ENCODE measurements around the gene CDKN2B-AS1. TPM values are rescaled to one million over a fixed set of nuclear protein-coding genes. Genes with fewer than 3 reads are reported as not detected.

The CDKN2B-AS1 gene
- total RNA-seq, 1 donor from 2014 or later = 0.53 TPM

DNA sequence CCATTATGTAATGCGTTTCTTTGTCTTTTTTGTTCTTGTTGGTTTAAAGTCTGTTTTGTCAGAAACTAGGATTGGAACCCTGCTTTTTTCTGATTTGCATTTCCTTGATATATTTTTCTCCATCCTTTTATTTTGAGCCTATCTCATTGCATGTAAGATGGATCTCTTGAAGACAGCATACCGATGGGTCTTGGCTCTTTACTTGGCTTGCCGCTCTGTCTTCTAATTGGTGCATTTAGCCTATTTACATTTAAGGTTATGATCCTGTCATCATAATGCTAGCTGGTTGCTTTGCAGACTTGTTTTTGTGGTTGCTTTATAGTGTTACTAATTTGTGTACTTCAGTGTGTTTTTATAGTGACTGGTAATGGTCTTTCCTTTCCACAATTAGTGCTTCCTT lies 27.8 kb downstream of the CDKN2B-AS1 start:
- Histone ChIP-seq H3K4me3 (ENCODE audit: low read depth, low read length) (no peak overlapping the region), H3K27me3 (ENCODE audit: control insufficient read depth, insufficient read depth, low read length) (no peaks in the 10 kb centered on the region), H3K36me3 (ENCODE audit: control insufficient read depth, insufficient read depth, low read length) (no peaks in the 10 kb centered on the region)
- DNase-seq (ENCODE audit: low read depth) (no peak), FAIRE-seq (no peak)
- TF ChIP-seq, protein P1, sequence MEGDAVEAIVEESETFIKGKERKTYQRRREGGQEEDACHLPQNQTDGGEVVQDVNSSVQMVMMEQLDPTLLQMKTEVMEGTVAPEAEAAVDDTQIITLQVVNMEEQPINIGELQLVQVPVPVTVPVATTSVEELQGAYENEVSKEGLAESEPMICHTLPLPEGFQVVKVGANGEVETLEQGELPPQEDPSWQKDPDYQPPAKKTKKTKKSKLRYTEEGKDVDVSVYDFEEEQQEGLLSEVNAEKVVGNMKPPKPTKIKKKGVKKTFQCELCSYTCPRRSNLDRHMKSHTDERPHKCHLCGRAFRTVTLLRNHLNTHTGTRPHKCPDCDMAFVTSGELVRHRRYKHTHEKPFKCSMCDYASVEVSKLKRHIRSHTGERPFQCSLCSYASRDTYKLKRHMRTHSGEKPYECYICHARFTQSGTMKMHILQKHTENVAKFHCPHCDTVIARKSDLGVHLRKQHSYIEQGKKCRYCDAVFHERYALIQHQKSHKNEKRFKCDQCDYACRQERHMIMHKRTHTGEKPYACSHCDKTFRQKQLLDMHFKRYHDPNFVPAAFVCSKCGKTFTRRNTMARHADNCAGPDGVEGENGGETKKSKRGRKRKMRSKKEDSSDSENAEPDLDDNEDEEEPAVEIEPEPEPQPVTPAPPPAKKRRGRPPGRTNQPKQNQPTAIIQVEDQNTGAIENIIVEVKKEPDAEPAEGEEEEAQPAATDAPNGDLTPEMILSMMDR (IDR thresholded peaks at IDR 0.05; ENCODE audit: insufficient read depth, low read length, severe bottlenecking) = no peak

DNA sequence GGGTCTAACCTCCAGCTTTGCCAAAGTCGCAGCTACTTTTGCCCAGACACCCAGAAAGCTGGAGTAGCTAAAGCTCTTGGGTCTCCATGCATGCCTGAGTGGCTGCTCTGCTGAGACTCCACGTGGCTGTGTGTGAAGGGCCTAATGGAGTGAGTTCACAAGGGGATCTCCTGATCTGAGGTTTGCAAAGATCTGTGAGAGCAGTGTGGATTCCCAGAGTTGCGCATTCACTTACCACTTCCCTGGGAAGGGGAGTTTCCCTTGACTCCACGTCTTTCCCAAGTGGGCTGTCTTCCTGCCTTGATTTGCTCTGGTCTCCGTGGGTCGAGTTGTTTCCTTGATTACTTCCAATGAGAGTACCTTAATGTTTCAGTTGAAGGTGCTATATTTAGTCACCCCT lies 32.1 kb downstream of the CDKN2B-AS1 start:
- H3K27me3 ChIP-seq (ENCODE audit: control insufficient read depth, insufficient read depth, low read length) = no peaks in the 10 kb centered on the region
- no peak overlapping the region for H3K4me3 ChIP-seq (ENCODE audit: low read depth, low read length)
- no peak for DNase-seq (ENCODE audit: low read depth)
- TF ChIP-seq, protein P1 (IDR thresholded peaks at IDR 0.05; ENCODE audit: insufficient read depth, low read length, severe bottlenecking) = no peak
- FAIRE-seq = no peak
- no peaks in the 10 kb centered on the region for H3K36me3 ChIP-seq (ENCODE audit: control insufficient read depth, insufficient read depth, low read length)

DNA sequence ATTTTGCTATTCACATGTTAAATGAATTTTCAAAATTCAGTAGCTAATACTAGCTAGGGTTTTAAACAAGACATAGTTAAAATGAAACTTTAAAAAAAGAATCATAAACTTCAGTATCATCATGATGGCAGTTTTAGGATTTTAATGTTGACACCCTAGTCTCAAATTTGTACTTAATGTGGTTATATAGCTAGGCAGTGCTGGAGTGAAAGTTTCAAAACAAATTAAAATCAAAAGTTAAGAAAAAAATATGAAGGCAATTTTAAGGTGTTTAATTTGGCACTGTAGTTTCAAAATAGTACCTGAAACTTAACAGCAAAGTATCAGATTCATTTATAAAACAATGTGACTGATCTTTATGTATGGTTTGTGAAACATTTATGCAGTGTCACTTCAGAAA lies 33.8 kb downstream of the CDKN2B-AS1 start:
- Histone ChIP-seq H3K27me3 (ENCODE audit: control insufficient read depth, insufficient read depth, low read length) (no peaks in the 10 kb centered on the region), H3K36me3 (ENCODE audit: control insufficient read depth, insufficient read depth, low read length) (no peaks in the 10 kb centered on the region), H3K4me3 (ENCODE audit: low read depth, low read length) (no peak overlapping the region)
- no peak for DNase-seq (ENCODE audit: low read depth)
- no peak for FAIRE-seq
- TF ChIP-seq, protein P1 (IDR thresholded peaks at IDR 0.05; ENCODE audit: insufficient read depth, low read length, severe bottlenecking) = no peak

DNA sequence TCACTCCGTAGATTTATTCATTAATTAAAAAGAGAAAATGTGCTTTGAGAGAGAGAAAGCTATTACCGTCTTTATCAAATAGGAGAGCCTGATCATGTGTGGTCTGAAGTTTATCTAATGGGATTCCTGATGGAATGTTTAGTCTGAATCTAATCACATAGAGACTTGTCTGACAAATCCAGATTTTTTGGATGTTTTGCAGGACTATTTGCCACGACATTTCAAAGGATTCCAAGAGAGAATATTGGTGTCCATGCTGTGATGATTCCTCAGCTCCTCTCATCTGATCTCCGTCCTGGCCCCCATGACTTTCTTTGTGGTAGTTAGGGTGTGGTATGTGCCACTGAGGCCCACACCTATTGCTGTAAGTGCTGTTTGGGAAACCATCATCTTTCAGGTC lies 34.6 kb downstream of the CDKN2B-AS1 start:
- TF ChIP-seq, protein P1 (IDR thresholded peaks at IDR 0.05; ENCODE audit: insufficient read depth, low read length, severe bottlenecking) = no peak

DNA sequence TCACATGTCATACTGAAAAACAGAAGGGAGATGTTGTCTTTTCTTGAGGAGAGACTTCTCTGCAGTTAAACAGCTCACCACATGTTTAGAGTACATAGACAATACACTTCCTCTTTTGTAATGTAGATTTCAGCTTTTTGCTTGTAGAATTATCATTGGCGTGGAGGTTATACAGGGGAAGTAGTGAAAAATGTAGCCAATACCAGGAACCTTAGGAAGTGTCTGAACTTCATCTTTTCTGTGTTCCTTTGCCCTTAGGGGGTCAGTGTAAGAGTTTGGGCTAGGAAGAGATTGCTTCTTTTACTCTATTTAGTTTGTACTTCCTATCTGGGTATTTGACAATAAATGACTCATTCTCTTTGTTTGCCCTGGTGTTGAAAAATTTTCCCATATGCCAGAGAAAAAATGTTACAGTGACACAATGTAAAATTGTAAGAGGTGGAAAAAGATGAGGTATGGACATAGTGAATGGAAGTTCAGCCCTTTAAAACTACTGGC lies 35.6 kb downstream of the CDKN2B-AS1 start:
- TF ChIP-seq, protein P1 (IDR thresholded peaks at IDR 0.05; ENCODE audit: insufficient read depth, low read length, severe bottlenecking) = no peak
- FAIRE-seq (no peak), DNase-seq (ENCODE audit: low read depth) (peak; percentile 93)
- Histone ChIP-seq H3K36me3 (ENCODE audit: control insufficient read depth, insufficient read depth, low read length) (no peaks in the 10 kb centered on the region), H3K27me3 (ENCODE audit: control insufficient read depth, insufficient read depth, low read length) (no peaks in the 10 kb centered on the region), H3K4me3 (ENCODE audit: low read depth, low read length) (no peak overlapping the region)

More for the DNA sequence above, 34.6 kb downstream of the CDKN2B-AS1 start:
- FAIRE-seq (no peak), DNase-seq (ENCODE audit: low read depth) (no peak)
- no peak overlapping the region for H3K4me3 ChIP-seq (ENCODE audit: low read depth, low read length)
- no peaks in the 10 kb centered on the region for H3K36me3 ChIP-seq (ENCODE audit: control insufficient read depth, insufficient read depth, low read length)
- no peaks in the 10 kb centered on the region for H3K27me3 ChIP-seq (ENCODE audit: control insufficient read depth, insufficient read depth, low read length)
